Nephron (organoid): ENCODE results near the gene FGG.
A peak's percentile ranks its signal among the peaks of the same experiment; 100 is the strongest.

Source experiments
- H3K27ac Mint-ChIP-seq, 3 experiments: 2 replicates each; pipeline ENCODE4 v1.8.0; 2020; ENCODE audit warnings: mixed read lengths in 3 of 3, mild to moderate bottlenecking in 2 of 3, moderate library complexity in 1 of 3
- H3K27me3 Mint-ChIP-seq: 2 replicates; pipeline ENCODE4 v1.8.0; 2021; ENCODE audit warnings: low read depth, mild to moderate bottlenecking, moderate library complexity, mixed read lengths
- H3K36me3 Mint-ChIP-seq: 2 replicates; pipeline ENCODE4 v1.8.0; 2020; ENCODE audit warnings: low read depth, mixed read lengths
- H3K4me1 Mint-ChIP-seq: 2 replicates; pipeline ENCODE4 v1.8.0; 2020; ENCODE audit warnings: mixed read lengths
- H3K4me3 Mint-ChIP-seq, 3 experiments: 2 replicates each; pipeline ENCODE4 v1.8.0; 2020; ENCODE audit warnings: mild to moderate bottlenecking in 3 of 3, mixed read lengths in 3 of 3, moderate library complexity in 2 of 3
- H3K9me3 Mint-ChIP-seq: 2 replicates; pipeline ENCODE4 v1.8.0; 2020; ENCODE audit warnings: mixed read lengths
- CTCF ChIP-seq, 3 experiments: fragments of 200-600 bp; sonication (generic); IDR thresholded peaks; one replicate each; pipeline ENCODE4 v1.5.0; 2021; ENCODE audit warnings: antibody characterized with exemption in 3 of 3; ENCODE audit not compliant: unreplicated experiment in 3 of 3

The FGG gene

GRCh38 chr4:154612472-154613414 is at the start of gene FGG:
TSS of gene FGG (minus strand) at chr4:154612656. CDS start at chr4:154612609, 47 bp downstream.
- Mint-ChIP-seq H3K36me3 (no peaks in the 10 kb centered on the region), H3K4me1 (no peaks in the 10 kb centered on the region), H3K9me3 (no peaks in the 10 kb centered on the region), H3K4me3 (no peak within 1 kb of the TSS), H3K27ac (no peak within 1 kb of the TSS), H3K27me3 (peaks cover 13% of the 10 kb centered on the region)
- TF ChIP-seq CTCF (IDR thresholded peaks at IDR 0.05; ENCODE audit: unreplicated experiment in 3 of 3), result no peak

- Mint-ChIP-seq H3K27ac (peak overlapping the region in 1 of 3 experiments; percentile 1), H3K4me1 (peaks cover 9% of the 10 kb centered on the region), H3K36me3 (no peaks in the 10 kb centered on the region), H3K9me3 (peaks cover 8% of the 10 kb centered on the region), H3K27me3 (no peaks in the 10 kb centered on the region), H3K4me3 (no peak overlapping the region)
- TF ChIP-seq CTCF (IDR thresholded peaks at IDR 0.05; ENCODE audit: unreplicated experiment in 3 of 3), result no peak
These were observed 47.6 kb upstream of the FGG start for GRCh38 chr4:154660052-154660451.

- Mint-ChIP-seq H3K4me3 (no peak overlapping the region), H3K27ac (no peak overlapping the region), H3K4me1 (peaks cover 9% of the 10 kb centered on the region)
These were observed 46.4 kb upstream of the FGG start for GRCh38 chr4:154658680-154659405.

GRCh38 chr4:154643493-154643892 is 31.0 kb upstream of the FGG start:
- Mint-ChIP-seq H3K36me3 (no peaks in the 10 kb centered on the region), H3K27ac (no peak overlapping the region), H3K4me1 (no peaks in the 10 kb centered on the region), H3K9me3 (peaks cover 4% of the 10 kb centered on the region), H3K4me3 (no peak overlapping the region), H3K27me3 (no peaks in the 10 kb centered on the region)
- no peak for TF ChIP-seq CTCF (IDR thresholded peaks at IDR 0.05; ENCODE audit: unreplicated experiment in 3 of 3)

More at GRCh38 chr4:154658680-154659405, 46.4 kb upstream of the FGG start:
- Mint-ChIP-seq H3K27me3 (no peaks in the 10 kb centered on the region), H3K9me3 (peaks cover 8% of the 10 kb centered on the region), H3K36me3 (no peaks in the 10 kb centered on the region)
- no peak for TF ChIP-seq CTCF (IDR thresholded peaks at IDR 0.05; ENCODE audit: unreplicated experiment in 3 of 3)

GRCh38 chr4:154642373-154643009 is 30.0 kb upstream of the FGG start:
- no peaks in the 10 kb centered on the region for H3K9me3 Mint-ChIP-seq
- no peaks in the 10 kb centered on the region for H3K27me3 Mint-ChIP-seq
- TF ChIP-seq CTCF (IDR thresholded peaks at IDR 0.05; ENCODE audit: unreplicated experiment in 3 of 3), result no peak
- H3K4me3 Mint-ChIP-seq, result no peak overlapping the region
- no peak overlapping the region for H3K27ac Mint-ChIP-seq
- H3K4me1 Mint-ChIP-seq, result no peaks in the 10 kb centered on the region
- no peaks in the 10 kb centered on the region for H3K36me3 Mint-ChIP-seq
